CMK (cell line): ENCODE data around the gene SLCO3A1.

Experiments
- DNase-seq: peaks from one replicate; pipeline ENCODE4 v3.0.0-alpha.2; 2010; ENCODE audit warnings: low read depth

The SLCO3A1 gene

GRCh38 chr15:91966194-91966552 is 112.7 kb downstream of the SLCO3A1 start:
- no peak for DNase-seq

GRCh38 chr15:91967935-91968606 is 114.6 kb downstream of the SLCO3A1 start:
- DNase-seq: no peak

GRCh38 chr15:91968610-91969009 is 115.1 kb downstream of the SLCO3A1 start:
- no peak for DNase-seq

GRCh38 chr15:91970142-91970541 is 116.6 kb downstream of the SLCO3A1 start:
- no peak for DNase-seq

GRCh38 chr15:91973481-91973880 is 120.0 kb downstream of the SLCO3A1 start:
- no peak for DNase-seq

- no peak for DNase-seq
Observed at GRCh38 chr15:91974321-91974720, 120.8 kb downstream of the SLCO3A1 start.

GRCh38 chr15:91975241-91975978 is 121.9 kb downstream of the SLCO3A1 start:
- DNase-seq: no peak

GRCh38 chr15:91976966-91977365 is 123.5 kb downstream of the SLCO3A1 start:
- no peak for DNase-seq

- no peak for DNase-seq
Observed at GRCh38 chr15:91980502-91981267, 127.2 kb downstream of the SLCO3A1 start.

GRCh38 chr15:91981821-91982800 is 128.6 kb downstream of the SLCO3A1 start:
- DNase-seq: no peak

GRCh38 chr15:91983729-91984340 is 130.3 kb downstream of the SLCO3A1 start:
- no peak for DNase-seq

- DNase-seq: no peak
Observed at GRCh38 chr15:91985297-91985696, 131.8 kb downstream of the SLCO3A1 start.

GRCh38 chr15:91988071-91988470 is 134.6 kb downstream of the SLCO3A1 start:
- no peak for DNase-seq

- DNase-seq: no peak
Observed at GRCh38 chr15:91988655-91989054, 135.1 kb downstream of the SLCO3A1 start.

GRCh38 chr15:91989821-91990220 is 136.3 kb downstream of the SLCO3A1 start:
- DNase-seq: no peak

GRCh38 chr15:91992945-91993344 is 139.4 kb downstream of the SLCO3A1 start:
- peak; percentile 26 for DNase-seq

- DNase-seq: no peak
Observed at GRCh38 chr15:91995146-91995545, 141.6 kb downstream of the SLCO3A1 start.

- no peak for DNase-seq
Observed at GRCh38 chr15:91997163-91997562, 143.7 kb downstream of the SLCO3A1 start.

- DNase-seq: no peak
Observed at GRCh38 chr15:92000709-92001108, 147.2 kb downstream of the SLCO3A1 start.

- DNase-seq: no peak
Observed at GRCh38 chr15:92001307-92001706, 147.8 kb downstream of the SLCO3A1 start.

GRCh38 chr15:92002666-92003065 is 149.2 kb downstream of the SLCO3A1 start:
- no peak for DNase-seq
